HG03175 (cell line): ENCODE results near the gene THRSP.
"Not testable (repeated sequence)": the region's sequence is repeated elsewhere in the genome, so short reads cannot be mapped to it uniquely, and the experiment has no call there.

Source experiments
- ATAC-seq: cut with Tn5 transposase; IDR thresholded peaks from one replicate; pipeline ENCODE4 v1.9.1; 2021; ENCODE audit warnings: mild to moderate bottlenecking, moderate library complexity; ENCODE audit not compliant: unreplicated experiment

Gene THRSP

GRCh38 chr11:78038697-78039313 lies 24.9 kb upstream of the THRSP start:
- no peak for ATAC-seq

- ATAC-seq, result peak; percentile 9
These were observed 24.2 kb upstream of the THRSP start for GRCh38 chr11:78039391-78039918.

DNA sequence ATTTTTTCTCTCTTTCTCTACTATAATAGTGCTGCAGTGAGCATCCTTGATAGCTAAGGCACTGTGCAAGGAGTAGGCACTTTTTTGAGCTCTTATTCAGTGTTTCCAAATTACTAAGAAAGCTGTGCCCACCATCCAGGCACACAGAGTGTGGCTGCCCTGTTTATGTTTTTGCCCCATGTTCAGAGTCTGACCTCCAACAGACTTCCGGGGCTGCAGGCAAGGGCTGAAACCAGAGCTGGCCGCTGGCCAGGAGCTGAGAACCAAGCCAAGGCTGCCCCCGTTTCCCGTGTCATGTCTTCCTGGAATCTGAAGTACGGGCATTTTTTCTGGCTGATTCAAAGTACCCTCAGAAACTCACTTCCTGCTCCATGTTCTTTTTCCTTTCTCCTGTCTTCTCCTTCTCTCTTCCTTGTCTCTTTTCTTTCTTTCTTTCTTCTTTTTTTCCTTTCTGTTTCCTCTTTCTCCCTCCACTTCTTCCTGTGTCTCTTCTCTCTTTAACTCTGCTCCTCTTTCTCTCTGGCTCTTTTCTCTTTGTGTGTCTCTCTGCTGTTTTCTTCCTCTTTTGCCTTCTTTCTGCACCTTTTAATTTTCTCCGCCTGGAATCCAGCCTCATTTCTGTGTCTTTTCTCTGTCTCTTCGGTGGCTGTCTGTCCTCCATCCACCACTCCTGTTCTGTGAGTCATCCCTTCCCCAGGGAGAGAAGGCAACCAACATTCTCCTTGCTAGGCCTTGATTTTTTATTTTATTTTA lies 23.6 kb upstream of the THRSP start:
- peak; percentile 84 for ATAC-seq

DNA sequence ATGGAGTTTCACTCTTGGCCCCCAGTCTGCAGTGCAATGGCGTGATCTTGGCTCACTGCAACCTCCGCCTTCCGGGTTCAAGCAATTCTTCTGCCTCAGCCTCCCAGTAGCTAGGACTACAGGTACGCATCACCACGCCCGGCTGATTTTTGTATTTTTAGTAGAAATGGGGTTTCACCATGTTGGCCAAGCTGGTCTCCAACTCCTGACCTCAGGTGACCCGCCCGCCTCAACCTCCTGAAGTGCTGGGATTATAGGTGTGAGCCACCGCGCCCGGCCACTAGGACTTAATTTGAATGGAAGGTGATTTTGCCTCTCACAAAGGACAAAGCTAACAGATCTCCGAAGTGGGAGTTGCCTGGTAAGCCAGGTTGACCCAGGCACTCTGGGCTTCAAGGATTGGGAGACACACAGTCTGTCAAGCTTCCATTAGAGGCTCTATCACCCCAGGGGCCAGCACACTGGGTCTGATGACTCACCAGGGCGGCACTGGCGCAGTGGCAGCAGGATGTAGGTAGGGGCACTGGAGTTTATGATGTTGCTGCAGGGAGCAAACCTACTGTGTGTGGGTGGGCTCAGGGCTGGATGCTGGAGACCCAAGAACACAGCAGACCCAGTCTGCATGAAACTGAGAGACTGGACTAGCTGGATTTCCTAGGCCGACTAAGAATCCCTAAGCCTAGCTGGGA lies 22.8 kb upstream of the THRSP start:
- ATAC-seq, result no peak

DNA sequence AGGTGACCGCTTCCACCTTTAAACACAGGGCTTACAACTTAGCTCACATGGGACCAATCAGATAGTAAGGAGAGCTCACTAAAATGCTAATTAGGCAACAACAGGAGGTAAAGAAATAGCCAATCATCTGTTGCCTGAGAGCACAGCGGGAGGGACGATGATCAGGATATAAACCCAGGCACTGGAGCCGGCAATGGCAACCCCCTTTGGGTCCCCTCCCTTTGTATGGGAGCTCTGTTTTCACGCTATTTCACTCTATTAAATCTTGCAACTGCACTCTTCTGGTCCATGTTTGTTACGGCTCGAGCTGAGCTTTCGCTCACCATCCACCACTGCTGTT lies 22.3 kb upstream of the THRSP start:
- ATAC-seq, result not testable (repeated sequence)

- no peak for ATAC-seq
These were observed 21.7 kb upstream of the THRSP start for GRCh38 chr11:78041843-78042440.

GRCh38 chr11:78044706-78045105 lies 19.0 kb upstream of the THRSP start:
- no peak for ATAC-seq

DNA sequence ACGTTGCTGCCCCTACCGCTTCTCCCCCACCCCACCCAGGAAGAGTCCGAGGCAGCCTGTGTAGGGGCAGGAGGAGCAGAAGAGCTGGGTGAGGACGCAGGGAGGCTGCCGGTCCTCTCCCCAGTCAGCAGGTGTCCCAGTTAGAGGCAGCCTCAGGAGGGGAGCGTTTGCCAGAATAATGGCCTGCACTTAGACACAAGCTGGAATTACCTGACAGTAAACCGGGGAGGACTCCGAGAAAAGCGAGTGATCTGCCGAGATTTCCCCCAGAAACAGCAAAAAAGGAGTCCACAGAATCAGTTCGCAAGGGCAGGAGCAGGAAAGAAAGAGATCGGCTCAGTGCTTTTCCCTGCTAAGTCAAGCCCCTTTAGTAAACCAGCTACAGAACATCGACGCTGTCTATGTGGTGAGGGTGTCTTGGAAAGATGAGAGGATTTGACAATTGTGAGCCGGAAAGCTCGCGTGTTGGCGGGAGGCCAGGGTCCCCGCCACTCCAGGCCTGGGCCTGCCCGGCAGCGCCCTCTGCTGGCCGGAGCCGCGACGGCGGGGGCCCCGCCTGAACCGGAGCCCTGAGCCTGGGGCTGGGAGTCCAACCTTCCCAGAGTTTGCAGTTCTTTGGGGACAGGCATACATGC lies 17.7 kb upstream of the THRSP start:
- peak; percentile 71 for ATAC-seq

- ATAC-seq, result no peak
These were observed 17.2 kb upstream of the THRSP start for GRCh38 chr11:78046486-78046854.

- no peak for ATAC-seq
These were observed 15.1 kb upstream of the THRSP start for GRCh38 chr11:78048561-78048960.

GRCh38 chr11:78049348-78049747 lies 14.3 kb upstream of the THRSP start:
- ATAC-seq, result no peak

DNA sequence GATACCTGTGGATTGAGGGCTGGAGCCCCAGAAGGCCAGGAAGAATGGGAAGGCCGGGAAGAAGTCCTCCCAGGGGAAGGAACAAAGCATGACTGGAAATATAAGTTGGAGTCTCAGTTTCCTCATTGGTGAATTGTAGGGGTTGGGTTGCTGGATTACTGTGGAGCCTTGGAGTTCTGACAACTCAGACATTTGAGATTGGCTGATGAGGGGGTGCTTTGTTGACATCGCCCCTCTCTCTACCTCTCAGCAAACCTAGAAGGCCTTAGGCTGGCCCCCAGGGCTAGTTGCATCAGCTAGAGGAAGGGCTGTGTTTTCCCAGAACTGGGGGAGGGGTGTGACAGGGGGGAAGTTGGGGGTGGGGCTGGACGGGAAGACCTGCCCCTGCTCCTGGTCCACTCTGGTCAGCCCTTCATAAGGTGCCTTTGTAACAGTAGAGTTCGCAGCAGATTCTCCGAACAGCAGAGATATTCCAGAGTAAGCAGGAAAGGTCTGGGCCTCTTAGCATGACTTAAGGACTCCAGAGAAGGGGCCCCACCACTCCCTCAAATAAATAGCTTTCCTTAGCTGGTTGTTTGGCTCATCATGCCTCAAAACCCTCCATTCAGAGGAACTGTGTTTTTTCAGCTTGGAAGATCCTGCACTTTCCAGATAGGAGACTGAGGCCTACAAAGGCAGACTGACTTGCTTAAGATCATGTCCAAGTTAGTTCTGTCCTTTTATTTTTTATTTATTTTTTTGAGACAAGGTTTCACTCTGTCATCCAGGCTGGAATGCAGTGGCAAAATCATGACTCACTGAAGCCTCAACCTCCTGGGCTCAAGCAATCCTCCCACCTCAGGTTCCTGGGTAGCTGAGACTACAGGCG lies 12.5 kb upstream of the THRSP start:
- no peak for ATAC-seq

DNA sequence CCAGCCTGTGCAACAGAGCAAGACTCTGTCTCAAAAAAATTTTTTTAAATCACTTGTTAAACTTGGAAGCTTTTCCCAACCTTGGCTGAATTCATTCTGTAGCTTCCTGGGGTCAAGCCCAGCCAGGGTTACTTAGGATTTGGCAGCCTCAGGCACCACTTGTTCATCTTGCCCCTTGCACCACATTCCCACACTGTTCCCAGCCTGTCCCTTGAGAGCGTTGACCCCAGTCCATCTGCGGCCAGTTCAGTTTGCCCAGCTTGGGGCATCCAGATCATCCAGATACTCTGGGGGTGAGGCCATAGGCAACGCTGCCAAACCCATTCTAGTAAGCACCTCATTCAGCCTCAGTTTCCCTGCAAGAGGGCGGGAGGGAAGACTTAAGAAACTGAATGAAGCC lies 8.7 kb upstream of the THRSP start:
- no peak for ATAC-seq

DNA sequence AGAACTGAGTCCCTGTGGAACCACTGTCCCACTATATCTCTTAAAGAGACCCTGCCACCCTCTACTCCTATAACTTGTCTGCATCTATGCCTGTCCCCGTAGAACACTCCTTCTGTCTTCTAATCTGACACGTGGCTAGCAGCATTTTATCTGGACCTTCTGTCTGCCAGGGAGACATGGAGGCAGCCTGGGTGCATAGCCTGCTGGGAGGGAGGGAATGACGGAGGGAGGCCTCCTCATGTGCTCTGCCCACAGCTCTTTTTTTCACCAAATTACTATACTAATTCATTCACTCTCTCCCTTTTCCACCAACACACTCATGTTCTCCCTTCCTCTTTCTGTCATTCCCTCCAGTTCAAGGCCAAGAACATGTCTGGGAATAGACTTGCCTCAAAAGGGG lies 7.6 kb upstream of the THRSP start:
- no peak for ATAC-seq

GRCh38 chr11:78057462-78058055 lies 6.1 kb upstream of the THRSP start:
- no peak for ATAC-seq

DNA sequence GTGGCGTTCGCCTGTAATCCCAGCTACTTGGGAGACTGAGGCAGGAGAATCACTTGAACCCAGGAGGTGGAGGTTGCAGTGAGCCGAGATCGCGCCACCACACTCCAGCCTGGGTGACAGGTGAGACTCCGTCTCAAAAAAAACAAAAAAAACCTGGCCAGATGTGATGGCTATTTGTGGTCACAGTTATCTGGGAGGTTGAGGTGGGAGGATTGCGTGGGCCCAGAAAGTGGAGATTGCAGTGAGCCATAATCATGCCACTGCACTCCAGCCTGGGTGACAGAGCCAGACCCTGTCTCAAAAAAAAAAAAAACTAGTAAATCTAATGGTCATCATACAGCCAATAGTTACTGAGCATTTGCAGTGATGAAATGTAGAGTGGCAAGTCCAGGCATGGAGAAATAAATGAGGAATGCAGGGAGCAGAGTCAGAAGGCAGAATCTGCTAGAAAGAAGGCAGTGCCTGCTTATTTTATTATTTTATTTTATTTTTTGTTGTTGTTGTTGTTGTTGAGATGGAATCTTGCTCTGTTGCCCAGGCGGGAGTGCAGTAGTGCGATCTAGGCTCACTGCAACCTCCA lies 3.8 kb upstream of the THRSP start:
- ATAC-seq, result not testable (repeated sequence)

DNA sequence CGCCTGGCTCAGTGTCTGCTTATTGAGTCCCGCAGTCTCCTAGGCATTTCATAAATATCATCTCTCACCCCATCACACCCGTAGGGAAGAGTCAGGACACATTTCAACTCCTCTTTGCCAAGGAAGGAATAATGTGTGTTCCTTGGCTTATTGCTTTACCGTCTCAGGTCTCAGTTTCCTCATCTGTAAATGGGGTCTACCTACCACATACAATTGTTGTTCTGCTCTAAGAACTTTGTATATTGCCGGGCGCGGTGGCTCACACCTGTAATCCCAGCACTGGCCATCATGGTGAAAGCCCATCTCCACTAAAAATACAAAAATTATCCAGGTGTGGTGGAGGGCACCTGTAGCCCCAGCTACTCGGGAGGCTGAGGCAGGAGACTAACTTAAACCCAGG lies 3.1 kb upstream of the THRSP start:
- ATAC-seq, result no peak

DNA sequence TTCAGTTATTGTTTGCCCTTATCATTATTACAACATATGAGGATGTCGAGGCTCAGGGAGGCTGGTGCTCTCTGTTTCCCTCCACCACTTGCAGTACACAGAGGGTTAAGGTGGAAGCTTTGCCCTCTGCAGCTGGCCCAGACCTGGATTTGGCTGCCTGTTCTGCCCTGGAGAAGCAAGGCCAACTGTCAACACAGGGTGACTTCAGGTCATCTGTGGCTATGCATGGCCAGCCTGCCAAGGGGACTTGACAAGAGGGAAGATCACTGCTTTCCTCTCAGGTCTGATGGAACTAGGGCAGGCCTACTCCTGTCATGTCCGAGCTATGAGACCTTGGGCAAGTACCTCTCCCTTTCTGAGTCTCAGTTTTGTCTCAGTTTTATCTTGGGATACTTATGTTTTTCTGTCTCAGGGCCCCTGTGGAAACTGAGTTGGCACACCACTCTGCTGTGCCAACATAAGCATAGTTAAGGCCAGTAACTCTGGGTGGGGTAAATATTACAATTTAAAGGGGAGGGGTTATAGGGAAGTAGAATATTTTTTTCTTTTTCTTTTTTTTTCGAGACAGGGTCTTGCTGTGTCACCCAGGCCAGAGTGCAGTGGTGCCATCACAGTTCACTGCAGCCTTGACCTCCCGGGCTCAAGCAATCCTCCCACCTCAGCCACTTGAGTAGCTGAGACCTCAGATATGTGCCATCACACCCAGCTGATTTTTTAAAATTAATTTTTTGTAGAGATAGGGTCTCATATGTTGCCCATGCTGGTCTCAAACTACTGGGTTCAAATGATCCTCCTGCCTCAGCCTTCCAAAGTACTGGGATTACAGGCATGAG lies 2.4 kb upstream of the THRSP start:
- ATAC-seq, result no peak

DNA sequence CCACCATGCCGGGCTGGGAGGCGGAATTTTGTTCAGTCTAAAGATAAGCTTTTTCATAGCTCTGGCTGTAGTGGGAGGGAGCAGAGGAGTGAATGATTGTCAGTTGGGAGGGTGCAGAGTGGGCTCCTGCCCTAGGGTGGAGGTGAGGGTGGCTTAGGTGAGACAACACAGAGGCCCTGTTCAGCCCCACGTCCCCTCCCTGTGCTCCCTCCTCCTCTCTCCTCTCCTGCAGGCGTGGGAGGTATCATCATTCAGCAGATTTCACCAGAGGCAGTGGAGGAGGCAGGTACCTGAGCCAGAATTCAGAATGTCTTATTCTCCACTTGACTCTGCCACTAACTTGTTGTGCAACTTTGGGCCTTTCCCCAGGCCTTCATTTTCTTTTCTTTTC lies 1.7 kb upstream of the THRSP start:
- no peak for ATAC-seq
